Gastrocnemius medialis (tissue), 4 donors: ENCODE data around the gene EWSR1.

Experiments used
- POLR2A ChIP-seq, 2 donors: fragments of 450-650 bp; IDR thresholded peaks; one replicate each; pipeline ENCODE4 v1.6.1; 2017; ENCODE audit warnings: antibody characterized with exemption in 2 of 2, mild to moderate bottlenecking in 2 of 2, moderate library complexity in 2 of 2
- TF ChIP-seq, protein P1 (sequence below), 5 experiments: fragments of 450-650 bp in 3 of 5; fragments of 200-600 bp in 2 of 5; sonication (generic) in 2 of 5; IDR thresholded peaks in 4 of 5; conservative IDR thresholded peaks in 1 of 5; 1 replicate in 4 of 5; 2 replicates in 1 of 5; pipeline ENCODE4 v1.5.1; 2016 to 2019; ENCODE audit warnings: antibody characterized with exemption in 5 of 5, mild to moderate bottlenecking in 3 of 5, moderate library complexity in 3 of 5

DNA sequence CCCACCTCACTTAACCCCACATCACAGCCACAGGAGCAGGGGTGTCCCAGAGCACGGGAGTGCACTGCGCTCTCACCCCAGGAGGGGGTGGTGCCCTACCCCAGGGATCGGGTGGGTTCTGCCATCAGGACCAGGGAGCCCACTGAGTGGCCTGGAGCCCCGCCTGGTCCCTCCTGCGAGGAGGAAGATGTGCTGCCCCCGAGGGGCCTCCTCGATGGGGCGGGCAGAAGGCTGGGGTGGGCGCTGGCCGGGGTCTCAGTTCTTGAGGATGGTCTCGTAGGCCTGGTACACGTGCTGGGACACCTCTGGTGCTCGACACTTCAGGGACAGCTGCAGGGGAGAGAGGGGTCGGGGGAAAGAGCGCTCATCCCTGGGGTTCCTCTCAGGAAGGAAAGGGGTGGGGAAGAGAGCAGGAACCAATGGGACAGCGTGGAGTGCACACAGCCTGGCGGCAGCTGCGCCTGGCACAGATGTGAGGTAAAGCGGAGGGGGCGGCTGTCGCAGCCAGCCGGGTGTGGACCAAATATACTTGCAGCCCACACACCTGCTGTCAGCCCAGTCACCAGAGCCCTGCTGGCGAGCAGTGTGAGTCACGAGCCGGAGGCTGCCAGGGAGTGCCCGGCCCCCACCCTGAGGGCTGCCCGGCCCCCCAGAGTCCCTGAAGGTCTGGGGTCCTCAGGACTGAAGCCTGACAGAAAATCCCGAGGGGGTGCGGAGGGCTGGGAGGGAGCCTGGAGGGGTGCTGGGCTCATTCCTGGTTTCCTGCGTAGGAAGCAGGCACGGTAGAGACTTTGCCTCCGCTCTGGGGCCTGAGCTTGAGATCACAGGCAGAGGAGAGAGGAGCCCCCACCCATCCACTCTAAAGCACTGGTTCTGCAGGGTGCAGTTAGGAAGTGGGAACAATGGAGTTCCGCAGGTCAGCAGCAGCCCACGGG, 60.8 kb downstream of the EWSR1 start:
- TF ChIP-seq, protein P1, sequence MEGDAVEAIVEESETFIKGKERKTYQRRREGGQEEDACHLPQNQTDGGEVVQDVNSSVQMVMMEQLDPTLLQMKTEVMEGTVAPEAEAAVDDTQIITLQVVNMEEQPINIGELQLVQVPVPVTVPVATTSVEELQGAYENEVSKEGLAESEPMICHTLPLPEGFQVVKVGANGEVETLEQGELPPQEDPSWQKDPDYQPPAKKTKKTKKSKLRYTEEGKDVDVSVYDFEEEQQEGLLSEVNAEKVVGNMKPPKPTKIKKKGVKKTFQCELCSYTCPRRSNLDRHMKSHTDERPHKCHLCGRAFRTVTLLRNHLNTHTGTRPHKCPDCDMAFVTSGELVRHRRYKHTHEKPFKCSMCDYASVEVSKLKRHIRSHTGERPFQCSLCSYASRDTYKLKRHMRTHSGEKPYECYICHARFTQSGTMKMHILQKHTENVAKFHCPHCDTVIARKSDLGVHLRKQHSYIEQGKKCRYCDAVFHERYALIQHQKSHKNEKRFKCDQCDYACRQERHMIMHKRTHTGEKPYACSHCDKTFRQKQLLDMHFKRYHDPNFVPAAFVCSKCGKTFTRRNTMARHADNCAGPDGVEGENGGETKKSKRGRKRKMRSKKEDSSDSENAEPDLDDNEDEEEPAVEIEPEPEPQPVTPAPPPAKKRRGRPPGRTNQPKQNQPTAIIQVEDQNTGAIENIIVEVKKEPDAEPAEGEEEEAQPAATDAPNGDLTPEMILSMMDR (IDR thresholded peaks at IDR 0.05 in 4 of 5, conservative IDR thresholded peaks at IDR 0.05 in 1 of 5) = peak in 1 of 5 experiments; percentile 25
- peak in 1 of 2 donors; percentile 30 for TF ChIP-seq POLR2A (IDR thresholded peaks at IDR 0.05)
